Esophagus squamous epithelium (tissue), 5 donors: Measurements from ENCODE around the gene TUBA1C. TPM values are rescaled to one million over a fixed set of nuclear protein-coding genes. Genes with fewer than 3 reads are reported as not detected.
"Not testable (repeated sequence)": the region's sequence is repeated elsewhere in the genome, so short reads cannot be mapped to it uniquely, and the experiment has no call there.

Source experiments
- DNase-seq: peaks from one replicate; lab custom pipeline; 2025; lab: John Stamatoyannopoulos, UW
- H3K27ac ChIP-seq, 4 donors: fragments of 200-600 bp; sonication (generic); one replicate each; pipeline ENCODE4 v1.5.1; 2016 to 2019; ENCODE audit warnings: mild to moderate bottlenecking in 1 of 4
- H3K27me3 ChIP-seq, 4 donors: fragments of 200-600 bp; sonication (generic); 1 replicate in 3 of 4; 2 replicates in 1 of 4; pipeline versions ENCODE4 v1.5.1 to v1.6.0; 2017 to 2021; ENCODE audit warnings: antibody characterized with exemption in 1 of 4
- H3K36me3 ChIP-seq, 3 donors: fragments of 200-600 bp; sonication (generic); one replicate each; pipeline ENCODE4 v1.5.1; 2016 to 2019
- H3K4me1 ChIP-seq, 3 donors: fragments of 200-600 bp; sonication (generic); one replicate each; pipeline ENCODE4 v1.5.1; 2017 to 2019
- H3K4me3 ChIP-seq, 4 donors: fragments of 200-600 bp; sonication (generic); 1 replicate in 3 of 4; 2 replicates in 1 of 4; pipeline ENCODE4 v1.5.1; 2016 to 2019; ENCODE audit warnings: mild to moderate bottlenecking in 2 of 4, moderate library complexity in 1 of 4
- H3K9me3 ChIP-seq, 3 donors: fragments of 200-600 bp; sonication (generic); one replicate each; pipeline ENCODE4 v1.5.1; 2016 to 2019
- POLR2A ChIP-seq, 4 donors: fragments of 450-650 bp; IDR thresholded peaks; one replicate each; pipeline ENCODE4 v1.6.1; 2017; ENCODE audit warnings: antibody characterized with exemption in 4 of 4, mild to moderate bottlenecking in 4 of 4, moderate library complexity in 3 of 4
- WGBS, 2 donors: methylation state at CpG; one replicate each; pipeline ENCODE4 v1.1.5; 2018; 5-methylcytosine and 5-hydroxymethylcytosine counted together
- intact Hi-C: fragments of 100-400 bp; cut with DNase I; formaldehyde crosslinking; loops from one replicate; pipeline ENCODE4 v1.15.0; 2022
- total RNA-seq, 4 donors: library from RNA; depleted of rRNA; stranded (reverse); fragments of >200 nt; gene quantifications; one replicate each; pipeline ENCODE4 v1.1.0, GENCODE V29; 2016
- TF ChIP-seq, protein P1 (sequence below), 6 experiments: fragments of 450-650 bp in 4 of 6; fragments of 200-600 bp in 2 of 6; sonication (generic) in 2 of 6; IDR thresholded peaks; one replicate each; pipeline ENCODE4 v1.5.1; 2016 to 2019; ENCODE audit warnings: antibody characterized with exemption in 6 of 6, mild to moderate bottlenecking in 4 of 6, moderate library complexity in 4 of 6
- donor health status: DM: yes; HTN: yes; CAD: no.

The TUBA1C gene
- total RNA-seq, 4 donors from 2014 or later: 587 to 1,132 (median 718) TPM

DNA sequence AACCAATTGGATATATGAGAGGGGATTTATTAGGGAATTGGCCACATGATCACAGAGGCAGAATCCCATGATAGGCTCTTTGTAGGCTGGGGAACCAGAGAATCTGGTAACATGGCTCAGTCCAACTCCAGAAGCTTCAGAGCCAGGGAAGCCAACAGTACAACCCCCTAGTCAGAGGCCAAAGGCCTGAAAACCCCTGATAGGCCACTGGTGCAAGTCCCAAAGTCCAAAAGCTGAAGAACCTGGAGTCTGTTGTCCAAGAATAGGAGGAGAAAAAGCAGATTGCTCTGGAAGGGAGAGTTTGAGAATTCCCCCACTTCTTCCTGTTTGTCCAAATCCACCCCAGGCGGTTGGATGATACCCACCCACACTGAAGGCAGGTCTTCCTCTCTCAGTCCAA lies 49.9 kb downstream of the TUBA1C start:
- no peak for DNase-seq
- peaks cover 0 to 9% (median 0%) of the 10 kb centered on the region in 3 donors for H3K4me1 ChIP-seq
- 71 to 86% methylated on average over 1 of the region's 1 CpG for WGBS, 2 donors

DNA sequence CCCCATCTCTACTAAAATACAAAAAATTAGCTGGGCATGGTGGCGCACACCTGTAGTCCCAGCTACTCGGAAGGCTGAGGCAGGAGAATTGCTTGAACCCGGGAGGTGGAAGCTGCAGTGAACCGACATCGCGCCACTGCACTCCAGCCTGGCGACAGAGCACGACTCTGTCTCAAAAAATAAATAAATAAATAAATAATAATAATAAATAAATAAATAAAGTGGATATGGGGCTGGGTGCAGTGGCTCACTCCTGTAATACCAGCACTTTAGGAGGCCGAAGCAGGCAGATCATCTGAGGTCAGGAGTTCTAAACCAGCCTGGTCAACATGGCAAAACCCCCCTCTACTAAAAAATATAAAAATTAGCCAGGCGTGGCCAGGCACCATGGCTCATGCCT lies 52.2 kb downstream of the TUBA1C start:
- H3K27ac ChIP-seq, H3K36me3 ChIP-seq, intact Hi-C loops, H3K9me3 ChIP-seq, H3K4me3 ChIP-seq, DNase-seq, H3K27me3 ChIP-seq: not testable (repeated sequence)
- H3K4me1 ChIP-seq: peaks cover 0 to 14% (median 2%) of the 10 kb centered on the region in 3 donors
- 88 to 93% methylated on average over 10 of the region's 10 CpGs for WGBS, 2 donors

More for the DNA sequence above, 49.9 kb downstream of the TUBA1C start:
- H3K9me3 ChIP-seq: no peaks in the 10 kb centered on the region
- no peak overlapping the region for H3K4me3 ChIP-seq
- H3K36me3 ChIP-seq: no peaks in the 10 kb centered on the region
- intact Hi-C loops: no loop called here
- TF ChIP-seq, protein P1, sequence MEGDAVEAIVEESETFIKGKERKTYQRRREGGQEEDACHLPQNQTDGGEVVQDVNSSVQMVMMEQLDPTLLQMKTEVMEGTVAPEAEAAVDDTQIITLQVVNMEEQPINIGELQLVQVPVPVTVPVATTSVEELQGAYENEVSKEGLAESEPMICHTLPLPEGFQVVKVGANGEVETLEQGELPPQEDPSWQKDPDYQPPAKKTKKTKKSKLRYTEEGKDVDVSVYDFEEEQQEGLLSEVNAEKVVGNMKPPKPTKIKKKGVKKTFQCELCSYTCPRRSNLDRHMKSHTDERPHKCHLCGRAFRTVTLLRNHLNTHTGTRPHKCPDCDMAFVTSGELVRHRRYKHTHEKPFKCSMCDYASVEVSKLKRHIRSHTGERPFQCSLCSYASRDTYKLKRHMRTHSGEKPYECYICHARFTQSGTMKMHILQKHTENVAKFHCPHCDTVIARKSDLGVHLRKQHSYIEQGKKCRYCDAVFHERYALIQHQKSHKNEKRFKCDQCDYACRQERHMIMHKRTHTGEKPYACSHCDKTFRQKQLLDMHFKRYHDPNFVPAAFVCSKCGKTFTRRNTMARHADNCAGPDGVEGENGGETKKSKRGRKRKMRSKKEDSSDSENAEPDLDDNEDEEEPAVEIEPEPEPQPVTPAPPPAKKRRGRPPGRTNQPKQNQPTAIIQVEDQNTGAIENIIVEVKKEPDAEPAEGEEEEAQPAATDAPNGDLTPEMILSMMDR (IDR thresholded peaks at IDR 0.05): no peak
- TF ChIP-seq POLR2A (IDR thresholded peaks at IDR 0.05): no peak
- no peak overlapping the region for H3K27ac ChIP-seq
- peaks cover 0 to 4% (median 0%) of the 10 kb centered on the region in 4 donors for H3K27me3 ChIP-seq

DNA sequence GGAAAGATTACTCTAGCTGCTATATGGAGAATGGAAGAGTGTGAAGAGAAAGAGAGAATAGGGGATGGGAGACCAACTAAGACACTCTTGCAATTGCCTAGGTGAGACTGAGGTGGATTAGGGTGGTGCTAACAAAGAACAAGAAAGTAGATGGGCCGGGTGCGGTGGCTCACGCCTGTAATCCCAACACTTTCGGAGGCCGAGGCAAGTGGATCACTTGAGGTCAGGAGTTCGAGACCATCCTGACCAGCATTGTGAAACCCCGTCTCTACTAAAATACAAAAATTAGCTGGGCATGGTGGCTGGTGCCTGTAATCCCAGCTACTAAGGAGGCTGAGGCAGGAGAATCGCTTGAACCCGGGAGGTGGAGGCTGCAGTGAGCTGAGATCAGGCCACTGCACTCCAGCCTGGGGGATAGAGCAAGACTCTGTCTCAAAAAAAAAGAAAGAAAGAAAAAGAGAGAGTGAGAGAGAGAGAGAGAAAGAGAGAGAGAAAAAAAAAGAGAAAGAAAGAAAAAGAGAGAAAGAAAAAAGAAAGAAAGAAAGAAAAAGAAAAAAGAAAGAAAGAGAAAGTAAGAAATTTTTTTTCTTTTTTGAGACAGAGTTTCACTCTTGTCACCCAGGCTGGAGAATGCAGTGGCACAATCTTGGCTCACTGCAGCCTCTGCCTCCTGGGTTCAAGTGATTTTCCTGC lies 55.7 kb downstream of the TUBA1C start:
- H3K27ac ChIP-seq, H3K27me3 ChIP-seq, H3K9me3 ChIP-seq, H3K36me3 ChIP-seq, H3K4me3 ChIP-seq, DNase-seq, intact Hi-C loops: not testable (repeated sequence)
- peaks cover 8 to 24% (median 12%) of the 10 kb centered on the region in 3 donors for H3K4me1 ChIP-seq
- 88 to 92% methylated on average over 9 of the region's 9 CpGs for WGBS, 2 donors

DNA sequence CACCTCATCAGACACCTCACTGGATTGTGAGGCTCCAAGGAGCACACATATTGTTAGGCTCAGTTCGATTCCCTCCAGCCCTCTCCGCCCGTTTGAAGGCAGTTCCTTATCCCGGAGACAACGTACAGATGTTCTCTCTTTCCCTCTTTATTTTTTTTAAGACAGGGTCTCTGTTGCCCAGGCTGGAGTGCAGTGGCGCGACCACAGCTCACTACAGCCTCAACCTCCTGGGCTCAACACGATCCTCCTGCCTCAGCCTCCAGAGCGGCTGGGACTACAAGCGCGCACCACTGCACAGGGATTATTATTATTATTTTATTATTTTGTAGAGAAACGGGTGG lies 57.5 kb downstream of the TUBA1C start:
- intact Hi-C loops: no loop called here
- no peaks in the 10 kb centered on the region for H3K27me3 ChIP-seq
- no peaks in the 10 kb centered on the region for H3K36me3 ChIP-seq
- H3K9me3 ChIP-seq: no peaks in the 10 kb centered on the region
- peaks cover 8 to 19% (median 12%) of the 10 kb centered on the region in 3 donors for H3K4me1 ChIP-seq
- TF ChIP-seq, protein P1 (IDR thresholded peaks at IDR 0.05): no peak
- no peak for TF ChIP-seq POLR2A (IDR thresholded peaks at IDR 0.05)
- no peak for DNase-seq
- H3K27ac ChIP-seq: peak overlapping the region; percentile 76 to 83 (median 79)
- peak overlapping the region; percentile 56 to 86 (median 70) for H3K4me3 ChIP-seq
- 39 to 52% methylated on average over 11 to 12 of the region's 12 CpGs for whole genome bisulfite sequencing, 2 donors

DNA sequence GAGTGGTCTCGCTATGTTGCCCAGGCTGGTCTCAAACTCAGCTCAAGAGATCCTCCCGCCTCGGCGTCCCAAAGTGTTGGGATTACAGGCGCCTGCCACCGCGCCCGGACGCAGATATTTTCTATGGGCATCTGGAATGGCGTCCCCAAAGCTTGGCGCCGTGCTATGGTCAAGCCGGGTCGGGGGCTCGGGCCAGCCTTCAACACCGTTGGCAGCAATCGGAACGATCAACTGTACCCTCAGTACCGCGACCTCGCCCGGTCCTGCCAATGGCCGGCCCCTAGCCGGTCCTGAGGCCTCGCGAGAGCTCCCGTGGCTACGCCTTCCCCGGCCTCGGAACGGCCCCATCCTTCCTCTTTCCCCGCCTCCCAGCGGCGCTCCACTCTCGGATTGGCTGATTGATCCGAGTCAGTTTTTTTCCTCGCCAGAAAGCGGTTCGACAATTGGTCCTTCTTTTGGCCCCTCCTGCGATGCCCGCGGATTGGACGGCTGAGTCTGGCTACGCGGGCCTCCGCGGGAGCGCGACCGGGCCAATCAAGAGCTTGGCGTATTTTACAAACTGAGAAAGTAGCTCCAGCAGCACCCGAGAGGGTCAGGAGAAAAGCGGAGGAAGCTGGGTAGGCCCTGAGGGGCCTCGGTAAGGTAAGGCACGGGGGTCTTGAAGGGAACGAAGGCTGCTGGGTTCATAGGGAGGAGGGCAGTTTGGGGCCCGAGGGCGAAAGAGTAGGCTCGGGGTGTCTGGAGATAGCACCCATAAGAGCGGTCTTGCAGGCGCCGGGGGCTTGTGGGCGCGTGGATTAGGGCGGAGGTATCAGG lies 58.0 kb downstream of the TUBA1C start, which contains the start of gene TROAP:
TROAP (plus strand) TSS at position 548 of the 816 bp plus-strand sequence. CDS start 354 bp downstream, outside the sequence.
- DNase-seq: peak; percentile 87
- Histone ChIP-seq H3K4me3 (peak within 1 kb of the TSS; percentile 56 to 86 (median 70)), H3K27me3 (no peaks in the 10 kb centered on the region), H3K9me3 (no peaks in the 10 kb centered on the region), H3K4me1 (peaks cover 8 to 19% (median 12%) of the 10 kb centered on the region in 3 donors), H3K36me3 (no peaks in the 10 kb centered on the region), H3K27ac (peak within 1 kb of the TSS; percentile 76 to 83 (median 79))
- intact Hi-C loops: no loop called here
- WGBS, 2 donors: 0 to 1% methylated on average over 26 to 47 of the region's 65 CpGs
- TF ChIP-seq, protein P1 (IDR thresholded peaks at IDR 0.05): peak in 1 of 6 experiments; percentile 26
- TF ChIP-seq POLR2A (IDR thresholded peaks at IDR 0.05): peak in 1 of 4 donors; percentile 54
